Adrenal gland (tissue), 12 donors: Measurements from ENCODE around the gene ZNF277. TPM values are rescaled to one million over a fixed set of nuclear protein-coding genes. Genes with fewer than 3 reads are reported as not detected.

ENCODE experiments used
- DNase-seq, 7 donors: peaks; one replicate each; pipeline ENCODE4 v3.0.0-alpha.2; 2019 to 2020
- H3K27ac ChIP-seq, 5 donors: fragments of 200-600 bp; sonication (generic) in 4 of 5; 1 replicate in 3 of 5; 2 replicates in 2 of 5; pipeline versions ENCODE4 v1.5.1 to v1.8.0; 2016 to 2020; ENCODE audit warnings: mild to moderate bottlenecking in 1 of 5
- H3K27me3 ChIP-seq: fragments of 200-600 bp; 2 replicates; pipeline ENCODE4 v1.8.0; 2021
- H3K36me3 ChIP-seq, 2 donors: fragments of 200-600 bp; replicated peaks in 1 of 2; 1 replicate in 1 of 2; 2 replicates in 1 of 2; pipeline versions ENCODE4 v1.5.1 to v1.8.0; 2018 to 2022
- H3K4me1 ChIP-seq, 2 donors: fragments of 200-600 bp; replicated peaks in 1 of 2; 1 replicate in 1 of 2; 2 replicates in 1 of 2; pipeline versions ENCODE4 v1.5.1 to v1.8.0; 2018 to 2021
- H3K4me3 ChIP-seq, 4 donors: fragments of 200-600 bp; sonication (generic) in 3 of 4; one replicate each; pipeline ENCODE4 v1.5.1; 2016 to 2018
- H3K9me3 ChIP-seq, 3 donors: fragments of 200-600 bp; sonication (generic) in 1 of 3; replicated peaks in 1 of 3; 1 replicate in 2 of 3; 2 replicates in 1 of 3; pipeline versions ENCODE4 v1.5.1 to v1.8.0; 2016 to 2021
- POLR2A ChIP-seq, 2 donors: fragments of 450-650 bp; IDR thresholded peaks; one replicate each; pipeline ENCODE4 v1.6.1; 2017; ENCODE audit warnings: antibody characterized with exemption in 2 of 2, mild to moderate bottlenecking in 2 of 2, moderate library complexity in 1 of 2
- WGBS, 4 donors: extraction: QIAGEN DNeasy Blood & Tissue Kit in 2 of 4; methylation state at CpG; one replicate each; pipeline versions ENCODE4 v1.1.5 to v1.1.7; 2013 to 2017; 5-methylcytosine and 5-hydroxymethylcytosine counted together
- intact Hi-C, 2 donors: fragments of 100-400 bp; cut with DNase I; formaldehyde crosslinking; loops; one replicate each; pipeline versions ENCODE4 v1.14.1 to v1.15.0; 2022 to 2023
- polyA plus RNA-seq, 3 donors: library from polyadenylated mRNA; stranded (reverse); fragments of 200-250 nt in 2 of 3; fragments of 350-450 nt in 1 of 3; fragmentation: Illumina TruSeq in 1 of 3; extraction: RNeasy Lipid Tissue Mini Kit (QIAGEN cat#74804) in 1 of 3; gene quantifications; one replicate each; pipeline ENCODE4 v1.2.3, GENCODE V29; 2013 to 2014
- total RNA-seq, 9 donors: library from RNA; depleted of rRNA in 4 of 9; stranded (reverse); fragments of >200 nt in 4 of 9; fragments of 120-200 nt in 1 of 9; fragmentation: NEBNext Ultra II Directional in 1 of 9; extraction: Animal tissue kit (Norgen Biotek cat#: 25700) in 1 of 9; gene quantifications; one replicate each; pipeline versions ENCODE4 v1.1.0 to v1.2.4, GENCODE V29; 2013 to 2023
- TF ChIP-seq, protein P1 (sequence below), 6 experiments: fragments of 450-650 bp in 4 of 6; fragments of 200-600 bp in 2 of 6; sonication (generic) in 1 of 6; IDR thresholded peaks; 1 replicate in 5 of 6; 2 replicates in 1 of 6; pipeline versions ENCODE4 v1.5.1 to v1.8.0; 2016 to 2021; ENCODE audit warnings: antibody characterized with exemption in 6 of 6, mild to moderate bottlenecking in 2 of 6, moderate library complexity in 1 of 6
- donor health status: healthy with polysubstance abuse.
- donor health status: Bipolar disorder and iron deficiency.
- donor health status: DM: yes; HTN: yes; CAD: no.
- donor health status: DM: no; HTN: no; CAD: no.
- donor health status: DM: no; HTN: no; CAD: no.
- donor health status: DM: yes; HTN: yes; CAD: no.

ZNF277 gene
- total and polyA plus RNA-seq, 12 donors, result 12.6 to 30.6 (median 19.7) TPM

GRCh38 chr7:112184455-112184854, 22.0 kb upstream of the ZNF277 start:
- Histone ChIP-seq H3K36me3 (no peaks in the 10 kb centered on the region), H3K4me3 (no peak overlapping the region), H3K27me3 (no peaks in the 10 kb centered on the region), H3K27ac (no peak overlapping the region), H3K4me1 (peaks cover 0 to 16% of the 10 kb centered on the region in 2 donors), H3K9me3 (no peaks in the 10 kb centered on the region)
- no peak for TF ChIP-seq POLR2A (IDR thresholded peaks at IDR 0.05)
- TF ChIP-seq, protein P1, sequence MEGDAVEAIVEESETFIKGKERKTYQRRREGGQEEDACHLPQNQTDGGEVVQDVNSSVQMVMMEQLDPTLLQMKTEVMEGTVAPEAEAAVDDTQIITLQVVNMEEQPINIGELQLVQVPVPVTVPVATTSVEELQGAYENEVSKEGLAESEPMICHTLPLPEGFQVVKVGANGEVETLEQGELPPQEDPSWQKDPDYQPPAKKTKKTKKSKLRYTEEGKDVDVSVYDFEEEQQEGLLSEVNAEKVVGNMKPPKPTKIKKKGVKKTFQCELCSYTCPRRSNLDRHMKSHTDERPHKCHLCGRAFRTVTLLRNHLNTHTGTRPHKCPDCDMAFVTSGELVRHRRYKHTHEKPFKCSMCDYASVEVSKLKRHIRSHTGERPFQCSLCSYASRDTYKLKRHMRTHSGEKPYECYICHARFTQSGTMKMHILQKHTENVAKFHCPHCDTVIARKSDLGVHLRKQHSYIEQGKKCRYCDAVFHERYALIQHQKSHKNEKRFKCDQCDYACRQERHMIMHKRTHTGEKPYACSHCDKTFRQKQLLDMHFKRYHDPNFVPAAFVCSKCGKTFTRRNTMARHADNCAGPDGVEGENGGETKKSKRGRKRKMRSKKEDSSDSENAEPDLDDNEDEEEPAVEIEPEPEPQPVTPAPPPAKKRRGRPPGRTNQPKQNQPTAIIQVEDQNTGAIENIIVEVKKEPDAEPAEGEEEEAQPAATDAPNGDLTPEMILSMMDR (IDR thresholded peaks at IDR 0.05), result no peak
- intact Hi-C loops, result no loop called here
- 81 to 96% (median 90%) methylated on average over 2 of the region's 2 CpGs for WGBS, 4 donors
- no peak for DNase-seq

DNA sequence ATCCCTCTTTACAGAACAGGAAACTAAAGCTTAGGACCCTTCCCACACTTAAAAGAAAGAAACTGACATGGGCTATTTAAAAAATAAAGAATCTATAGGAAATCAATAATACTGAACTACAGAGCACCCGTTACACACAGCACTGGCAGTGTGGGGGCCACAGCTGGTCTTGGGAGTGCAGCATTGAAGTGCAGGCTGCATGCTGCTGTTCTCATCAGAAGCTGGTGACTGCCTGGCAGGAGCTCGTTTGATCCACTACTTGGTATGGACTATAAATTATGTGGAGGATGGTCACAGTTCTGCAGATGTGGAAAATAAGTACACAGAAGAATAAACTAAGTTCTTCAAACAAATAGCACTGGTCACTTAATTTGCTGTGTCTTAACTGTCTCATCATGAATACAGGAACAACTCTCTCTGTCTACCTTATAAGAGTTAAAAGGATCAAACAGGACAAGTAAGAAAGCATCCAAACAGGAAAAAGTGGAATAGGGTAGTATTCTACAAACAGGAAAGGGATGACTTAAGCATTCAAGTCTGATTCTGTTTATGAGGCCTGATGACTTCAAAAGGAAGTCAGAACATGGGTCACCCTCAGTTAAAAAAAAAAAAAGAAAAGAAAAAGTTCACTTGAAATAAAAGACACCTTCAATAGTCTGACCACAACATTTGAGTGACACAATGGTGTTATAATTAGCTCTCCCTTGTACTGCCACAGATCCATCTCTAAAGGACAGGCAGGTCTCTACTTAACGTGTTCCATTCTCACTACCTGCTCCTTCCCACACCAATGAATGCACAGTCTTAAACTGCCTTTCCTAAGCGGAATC, 21.3 kb upstream of the ZNF277 start:
- H3K27me3 ChIP-seq, result no peaks in the 10 kb centered on the region
- H3K4me1 ChIP-seq, result peaks cover 0 to 14% of the 10 kb centered on the region in 2 donors
- no peak overlapping the region for H3K4me3 ChIP-seq
- H3K27ac ChIP-seq, result no peak overlapping the region
- no peak for TF ChIP-seq POLR2A (IDR thresholded peaks at IDR 0.05)
- TF ChIP-seq, protein P1 (IDR thresholded peaks at IDR 0.05), result no peak
- intact Hi-C loops, result no loop called here
- H3K36me3 ChIP-seq, result no peaks in the 10 kb centered on the region
- DNase-seq, result no peak
- WGBS, 4 donors, result 69 to 79% (median 72%) methylated on average over 4 of the region's 4 CpGs
- H3K9me3 ChIP-seq, result no peaks in the 10 kb centered on the region

DNA sequence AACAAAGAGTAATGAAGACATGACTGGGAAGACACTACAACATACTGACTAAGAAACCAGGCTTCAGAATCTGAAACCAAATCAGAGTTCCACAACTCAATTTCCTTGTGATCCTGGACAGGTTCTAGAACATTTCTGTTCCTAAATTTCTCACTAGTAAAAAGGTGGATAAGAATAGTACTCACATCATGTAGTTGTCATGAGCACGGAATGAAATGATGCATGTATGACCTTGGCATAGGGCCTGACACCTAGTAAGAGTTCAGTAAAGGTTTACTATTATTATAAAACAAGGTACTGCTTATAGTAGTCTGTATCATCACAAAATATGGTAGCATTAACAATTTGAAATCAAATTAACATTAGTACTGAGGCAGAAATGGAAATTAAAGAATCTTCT, 20.2 kb upstream of the ZNF277 start:
- Histone ChIP-seq H3K4me3 (no peak overlapping the region), H3K27ac (no peak overlapping the region), H3K36me3 (no peaks in the 10 kb centered on the region), H3K27me3 (no peaks in the 10 kb centered on the region), H3K4me1 (peaks cover 0 to 14% of the 10 kb centered on the region in 2 donors), H3K9me3 (no peaks in the 10 kb centered on the region)
- DNase-seq, result no peak
- WGBS, 4 donors, result 30 to 56% (median 41%) methylated on average over 1 of the region's 1 CpG
- TF ChIP-seq, protein P1 (IDR thresholded peaks at IDR 0.05), result no peak
- no peak for TF ChIP-seq POLR2A (IDR thresholded peaks at IDR 0.05)
- intact Hi-C loops, result no loop called here

GRCh38 chr7:112188257-112188656, 18.2 kb upstream of the ZNF277 start:
- no peak overlapping the region for H3K27ac ChIP-seq
- no peak overlapping the region for H3K4me3 ChIP-seq
- no peaks in the 10 kb centered on the region for H3K9me3 ChIP-seq
- intact Hi-C loops, result no loop called here
- H3K36me3 ChIP-seq, result no peaks in the 10 kb centered on the region
- peaks cover 0 to 14% of the 10 kb centered on the region in 2 donors for H3K4me1 ChIP-seq
- TF ChIP-seq, protein P1 (IDR thresholded peaks at IDR 0.05), result no peak
- WGBS, 4 donors, result 84 to 94% (median 88%) methylated on average over 3 of the region's 3 CpGs
- no peak for DNase-seq
- H3K27me3 ChIP-seq, result no peaks in the 10 kb centered on the region
